D721Med (cell line): Measurements from ENCODE around the gene ZBTB7C.

ENCODE experiments used
- DNase-seq: peaks from one replicate; pipeline ENCODE4 v3.0.0; 2011; ENCODE audit warnings: low spot score; ENCODE audit not compliant: insufficient read length
- FAIRE-seq: peaks from 2 replicates; lab custom pipeline; 2011; peaks lifted over from hg19 to GRCh38; lab: Jason Lieb, UNC
- CTCF ChIP-seq: IDR thresholded peaks from 2 replicates; pipeline ENCODE4 v1.5.1; 2012; ENCODE audit warnings: mild to moderate bottlenecking, control low read depth; ENCODE audit not compliant: insufficient read depth; ENCODE audit errors: missing control alignments

Gene ZBTB7C

GRCh38 chr18:48263914-48264902, 145.0 kb downstream of the ZBTB7C start:
- no peak for TF ChIP-seq CTCF

DNA sequence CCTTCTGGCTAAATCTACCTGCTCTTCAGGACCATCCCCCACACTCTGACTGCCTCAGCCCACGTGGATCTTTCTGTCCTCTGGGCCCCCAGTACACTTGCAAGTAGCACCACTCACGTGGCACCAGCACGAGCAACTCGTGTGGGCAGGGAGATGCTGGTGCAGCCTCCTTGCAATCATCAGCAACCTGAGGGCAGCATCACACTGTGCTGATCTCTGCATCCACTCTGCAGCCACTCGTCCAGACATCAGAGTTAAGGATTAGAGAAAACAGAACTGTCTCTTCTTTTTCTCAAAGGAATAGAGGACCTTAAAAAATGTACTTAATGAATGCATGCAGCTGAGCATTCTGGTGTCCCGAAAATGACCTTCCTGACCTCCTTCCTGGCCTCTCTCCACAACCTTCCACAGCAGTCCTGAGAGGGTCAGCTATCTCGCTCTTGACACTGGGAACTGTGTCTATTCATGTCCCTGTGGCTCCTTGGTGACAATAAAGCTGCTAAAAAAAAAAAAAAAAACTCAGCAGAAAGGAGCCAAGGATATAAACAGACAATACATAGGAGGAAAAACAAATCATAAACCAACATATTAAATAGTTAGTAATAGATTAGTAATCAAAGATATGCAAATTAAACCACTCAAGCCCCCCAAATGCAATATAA, 145.9 kb downstream of the ZBTB7C start:
- FAIRE-seq: no peak
- DNase-seq: no peak
- TF ChIP-seq CTCF: no peak

More at GRCh38 chr18:48263914-48264902, 145.0 kb downstream of the ZBTB7C start:
- DNase-seq (no peak), FAIRE-seq (no peak)

GRCh38 chr18:48260237-48260636, 148.9 kb downstream of the ZBTB7C start:
- FAIRE-seq: no peak
- TF ChIP-seq CTCF: no peak
- no peak for DNase-seq

GRCh38 chr18:48256848-48257247, 152.3 kb downstream of the ZBTB7C start:
- TF ChIP-seq CTCF: no peak
- FAIRE-seq (no peak), DNase-seq (no peak)

- no peak for TF ChIP-seq CTCF
- FAIRE-seq (no peak), DNase-seq (no peak)
Measured at GRCh38 chr18:48254077-48254602, 155.0 kb downstream of the ZBTB7C start.

GRCh38 chr18:48252525-48252924, 156.7 kb downstream of the ZBTB7C start:
- TF ChIP-seq CTCF: no peak
- FAIRE-seq (no peak), DNase-seq (no peak)
